Keratinocyte (primary cell): ENCODE measurements around the gene SMC3.

Source experiments
- EZH2 ChIP-seq: IDR thresholded peaks from one replicate; pipeline ENCODE4 v1.6.1; 2012; ENCODE audit warnings: inconsistent platforms, mild to moderate bottlenecking, low read length, moderate library complexity
- TF ChIP-seq, protein P1 (sequence below), 3 experiments: IDR thresholded peaks in 1 of 3; conservative IDR thresholded peaks in 1 of 3; optimal IDR thresholded peaks in 1 of 3; 2 replicates in 2 of 3; 3 replicates in 1 of 3; pipeline versions ENCODE3 to v1.5.1; 2011; ENCODE audit warnings: low read length in 3 of 3, mild to moderate bottlenecking in 3 of 3, moderate library complexity in 2 of 3, control low read depth in 1 of 3, inconsistent platforms in 1 of 3; ENCODE audit not compliant: insufficient read depth in 2 of 3; ENCODE audit errors: extremely low read depth in 1 of 3

DNA sequence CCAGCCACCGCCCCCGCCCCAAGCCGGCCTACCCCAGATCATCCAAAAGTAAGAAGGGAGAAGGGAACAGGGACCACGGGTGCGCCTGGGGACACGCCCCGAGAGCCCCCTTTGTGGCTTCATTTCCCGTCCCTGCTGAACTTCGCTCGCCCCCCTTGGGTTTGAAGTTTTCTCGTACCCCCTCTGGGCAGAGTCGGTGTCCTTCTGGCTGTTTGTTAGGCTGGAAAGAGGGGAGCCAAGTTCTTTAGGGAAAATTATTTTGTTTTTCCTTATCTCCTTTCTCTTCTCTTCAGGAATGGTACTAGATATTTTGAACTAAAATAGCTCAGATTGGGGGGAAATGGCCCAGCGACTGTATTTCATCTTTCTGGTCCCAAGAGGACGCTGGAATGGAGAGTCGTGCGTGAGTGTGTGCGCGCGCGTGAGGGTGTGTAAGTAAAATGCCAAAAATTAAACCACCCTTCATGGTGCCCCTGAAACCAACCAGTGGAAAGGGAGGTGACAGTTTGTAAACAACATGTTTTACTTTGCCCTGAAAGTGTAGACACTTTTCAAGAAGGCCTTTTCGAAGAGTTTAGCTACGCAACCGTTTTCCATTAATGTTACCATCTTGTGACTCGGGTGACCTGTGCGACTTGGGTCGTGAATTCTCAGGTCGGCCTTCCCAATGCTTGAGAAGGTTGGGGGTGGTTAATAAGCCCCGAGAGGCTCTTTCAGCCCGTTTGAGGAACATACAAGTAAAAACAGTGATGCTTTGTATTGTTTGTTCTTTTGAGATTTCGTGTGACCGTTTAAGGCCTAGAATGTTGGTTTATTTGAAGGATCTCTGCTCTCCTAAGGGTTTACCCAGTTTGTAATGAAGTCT is 77.3 kb downstream of the SMC3 start:
- TF ChIP-seq, protein P1, sequence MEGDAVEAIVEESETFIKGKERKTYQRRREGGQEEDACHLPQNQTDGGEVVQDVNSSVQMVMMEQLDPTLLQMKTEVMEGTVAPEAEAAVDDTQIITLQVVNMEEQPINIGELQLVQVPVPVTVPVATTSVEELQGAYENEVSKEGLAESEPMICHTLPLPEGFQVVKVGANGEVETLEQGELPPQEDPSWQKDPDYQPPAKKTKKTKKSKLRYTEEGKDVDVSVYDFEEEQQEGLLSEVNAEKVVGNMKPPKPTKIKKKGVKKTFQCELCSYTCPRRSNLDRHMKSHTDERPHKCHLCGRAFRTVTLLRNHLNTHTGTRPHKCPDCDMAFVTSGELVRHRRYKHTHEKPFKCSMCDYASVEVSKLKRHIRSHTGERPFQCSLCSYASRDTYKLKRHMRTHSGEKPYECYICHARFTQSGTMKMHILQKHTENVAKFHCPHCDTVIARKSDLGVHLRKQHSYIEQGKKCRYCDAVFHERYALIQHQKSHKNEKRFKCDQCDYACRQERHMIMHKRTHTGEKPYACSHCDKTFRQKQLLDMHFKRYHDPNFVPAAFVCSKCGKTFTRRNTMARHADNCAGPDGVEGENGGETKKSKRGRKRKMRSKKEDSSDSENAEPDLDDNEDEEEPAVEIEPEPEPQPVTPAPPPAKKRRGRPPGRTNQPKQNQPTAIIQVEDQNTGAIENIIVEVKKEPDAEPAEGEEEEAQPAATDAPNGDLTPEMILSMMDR (optimal IDR thresholded peaks at IDR 0.05 in 1 of 3, IDR thresholded peaks at IDR 0.05 in 1 of 3, conservative IDR thresholded peaks at IDR 0.05 in 1 of 3; ENCODE audit: extremely low read depth in 1 of 3, insufficient read depth in 2 of 3, low read length in 3 of 3) = no peak
- peak; percentile 40 for TF ChIP-seq EZH2
